B cell (primary cell): ENCODE measurements around the gene ANAPC2. TPM values are rescaled to one million over a fixed set of nuclear protein-coding genes. Genes with fewer than 3 reads are reported as not detected.

Experiments
- ATAC-seq: fragments of 200-7000 bp; cut with Tn5 transposase; one replicate; pipeline ENCODE4 v1.10.0; 2021; ENCODE audit warnings: low read depth, mild to moderate bottlenecking, moderate number of reproducible peaks, moderate library complexity
- CTCF ChIA-PET: fragments of 350-600 bp; sonication (Branson Sonifier 250); formaldehyde crosslinking; loops from one replicate; lab custom pipeline; 2021; ENCODE audit warnings: antibody characterized with exemption, inconsistent platforms; lab: Charles Lee
- POLR2A ChIA-PET: fragments of 350-600 bp; sonication (Branson Sonifier 250); formaldehyde crosslinking; loops from one replicate; lab custom pipeline; 2021; ENCODE audit warnings: antibody characterized with exemption; lab: Charles Lee
- DNase-seq: peaks from one replicate; pipeline ENCODE4 v3.0.0; 2013
- H2AFZ ChIP-seq: 2 replicates; pipeline ENCODE4 v1.6.1; 2012; ENCODE audit warnings: mild to moderate bottlenecking, low read depth, low read length; ENCODE audit not compliant: insufficient read depth, poor library complexity, severe bottlenecking
- H3K27ac ChIP-seq, 2 donors: 1 replicate in 1 of 2; 2 replicates in 1 of 2; pipeline ENCODE4 v1.5.1; 2012 to 2013; ENCODE audit warnings: low read length in 2 of 2, mild to moderate bottlenecking in 2 of 2, moderate library complexity in 1 of 2
- H3K27me3 ChIP-seq, 4 experiments: fragments of 200-600 bp in 1 of 4; sonication (generic) in 1 of 4; replicated peaks in 1 of 4; 1 replicate in 2 of 4; 2 replicates in 2 of 4; pipeline versions ENCODE4 v1.6.1 to v1.7.0; 2013 to 2016; ENCODE audit warnings: low read length in 3 of 4, mild to moderate bottlenecking in 2 of 4, mixed read lengths in 1 of 4, moderate library complexity in 1 of 4; ENCODE audit not compliant: insufficient read depth in 4 of 4, control insufficient read depth in 3 of 4; ENCODE audit errors: control extremely low read depth in 1 of 4
- H3K36me3 ChIP-seq, 2 experiments: replicated peaks in 1 of 2; 1 replicate in 1 of 2; 2 replicates in 1 of 2; pipeline versions ENCODE4 v1.6.1 to v1.7.1; 2013; ENCODE audit warnings: low read length in 1 of 2; ENCODE audit not compliant: insufficient read depth in 2 of 2, control insufficient read depth in 1 of 2; ENCODE audit errors: control extremely low read depth in 1 of 2, extremely low read depth in 1 of 2
- H3K4me1 ChIP-seq, 2 donors: fragments of 200-600 bp in 1 of 2; sonication (generic) in 1 of 2; 1 replicate in 1 of 2; 2 replicates in 1 of 2; pipeline versions ENCODE4 v1.5.1 to v1.6.1; 2013 to 2017; ENCODE audit warnings: low read length in 2 of 2; ENCODE audit not compliant: control insufficient read depth in 2 of 2, insufficient read depth in 2 of 2
- H3K4me2 ChIP-seq: replicated peaks from 2 replicates; pipeline ENCODE3; 2012; ENCODE audit warnings: mild to moderate bottlenecking, low read depth, low read length; ENCODE audit not compliant: poor library complexity, severe bottlenecking
- H3K4me3 ChIP-seq, 5 experiments: fragments of 200-600 bp in 1 of 5; sonication (generic) in 1 of 5; 1 replicate in 3 of 5; 2 replicates in 2 of 5; pipeline versions ENCODE4 v1.5.1 to v1.7.0; 2011 to 2016; ENCODE audit warnings: low read length in 4 of 5, mild to moderate bottlenecking in 4 of 5, low read depth in 2 of 5, control low read depth in 1 of 5, moderate library complexity in 1 of 5; ENCODE audit not compliant: insufficient read depth in 1 of 5; ENCODE audit errors: control extremely low read depth in 1 of 5, extremely low read depth in 1 of 5
- H3K79me2 ChIP-seq: fragments of 200-600 bp; sonication (generic); one replicate; pipeline ENCODE4 v1.6.0; 2016; ENCODE audit warnings: low read length; ENCODE audit not compliant: control insufficient read depth, insufficient read depth
- H3K9ac ChIP-seq: fragments of 200-600 bp; sonication (generic); 2 replicates; pipeline ENCODE4 v1.6.1; 2017; ENCODE audit warnings: mild to moderate bottlenecking, low read length, moderate library complexity
- H3K9me3 ChIP-seq, 3 donors: one replicate each; pipeline versions ENCODE4 v1.6.1 to v1.7.1; 2013; ENCODE audit warnings: low read length in 2 of 3; ENCODE audit not compliant: control insufficient read depth in 2 of 3, insufficient read depth in 1 of 3; ENCODE audit errors: control extremely low read depth in 1 of 3
- H4K20me1 ChIP-seq: 2 replicates; pipeline ENCODE4 v1.6.0; 2012; ENCODE audit warnings: mild to moderate bottlenecking, low read length; ENCODE audit not compliant: insufficient read depth, control insufficient read depth, poor library complexity, severe bottlenecking
- H3K27ac Mint-ChIP-seq: one replicate; pipeline ENCODE4 v1.8.0; 2021; ENCODE audit warnings: mixed read lengths
- H3K27me3 Mint-ChIP-seq: one replicate; pipeline ENCODE4 v1.8.0; 2021; ENCODE audit warnings: mixed read lengths
- H3K4me1 Mint-ChIP-seq: one replicate; pipeline ENCODE4 v1.8.0; 2021; ENCODE audit warnings: mixed read lengths
- H3K4me3 Mint-ChIP-seq: one replicate; pipeline ENCODE4 v1.8.0; 2021; ENCODE audit warnings: mixed read lengths
- H3K9me3 Mint-ChIP-seq: one replicate; pipeline ENCODE4 v1.8.0; 2022; ENCODE audit warnings: mixed read lengths; ENCODE audit not compliant: insufficient read depth
- EZH2 ChIP-seq: IDR thresholded peaks from 2 replicates; pipeline ENCODE4 v1.6.1; 2012; ENCODE audit warnings: borderline replicate concordance, low read depth, mild to moderate bottlenecking, moderate library complexity, low read length; ENCODE audit not compliant: insufficient read depth, poor library complexity, severe bottlenecking
- WGBS: methylation state at CpG from one replicate; pipeline ENCODE4 v1.1.5; 2013; ENCODE audit warnings: missing lambda C conversion rate; ENCODE audit not compliant: insufficient coverage; 5-methylcytosine and 5-hydroxymethylcytosine counted together
- intact Hi-C: fragments of 100-400 bp; cut with micrococcal nuclease; formaldehyde crosslinking; loops from one replicate; pipeline ENCODE4 v1.10.0; 2022
- polyA plus RNA-seq: library from polyadenylated mRNA; depleted of rRNA; stranded (reverse); fragments of >200 nt; gene quantifications from 2 replicates; pipeline ENCODE4 v1.2.3, GENCODE V29; 2012
- total RNA-seq, 2 donors: library from RNA; stranded (reverse); fragments of 120-200 nt in 1 of 2; gene quantifications; 1 replicate in 1 of 2; 2 replicates in 1 of 2; pipeline versions ENCODE4 v1.2.3 to v1.2.4, GENCODE V29; 2013 to 2022
- TF ChIP-seq, protein P1 (sequence below): fragments of 200-600 bp; IDR thresholded peaks from one replicate; pipeline ENCODE4 v1.8.0; 2022; ENCODE audit warnings: antibody characterized with exemption, mild to moderate bottlenecking

The ANAPC2 gene
- total and polyA plus RNA-seq, 2 donors (not counting 1 experiment from before 2014, with no cell fraction given), result 121 to 127 TPM

DNA sequence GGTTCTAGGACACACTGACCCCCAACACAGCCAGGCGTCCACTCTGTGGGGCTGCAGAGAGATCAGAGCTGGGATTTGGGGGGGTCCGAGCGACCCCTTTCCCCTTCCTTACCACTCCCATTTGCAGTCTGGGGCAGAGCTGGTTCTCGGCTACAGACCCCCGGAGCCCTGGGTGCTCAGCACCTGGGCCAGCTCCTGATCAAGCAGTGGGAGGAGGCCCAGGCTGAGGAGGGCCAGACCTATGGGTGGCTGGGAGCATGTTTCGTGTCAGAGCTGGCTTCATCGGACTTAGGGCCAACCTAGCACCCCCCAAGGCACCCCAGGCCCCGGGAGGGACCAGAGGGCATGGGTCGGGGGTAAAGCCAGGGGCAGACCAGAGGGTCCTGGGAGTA lies 41.8 kb downstream of the ANAPC2 start:
- Histone ChIP-seq H3K9ac (no peak overlapping the region), H3K4me3 (no peak overlapping the region), H3K9me3 (peaks cover 0 to 22% (median 0%) of the 10 kb centered on the region in 3 donors), H3K27me3 (peaks cover 0 to 39% (median 4%) of the 10 kb centered on the region in 4 experiments), H4K20me1 (no peaks in the 10 kb centered on the region), H3K36me3 (no peaks in the 10 kb centered on the region), H2AFZ (no peak overlapping the region), H3K4me2 (no peak overlapping the region), H3K79me2 (no peaks in the 10 kb centered on the region), H3K4me1 (peaks cover 0 to 12% of the 10 kb centered on the region in 2 donors), H3K27ac (no peak overlapping the region)
- POLR2A ChIA-PET, result interaction anchor here (0.6 kb wide), 2 partner anchors 8 to 19 kb away, joined by 4 to 5 read pairs; no protein-coding TSS in a partner anchor
- peaks cover 26% of the 10 kb centered on the region for H3K27me3 Mint-ChIP-seq
- CTCF ChIA-PET, result no interaction called here
- ATAC-seq, result no peak
- intact Hi-C loops, result no loop called here
- 52% methylated on average over 4 of the region's 9 CpGs for WGBS
- no peak for TF ChIP-seq EZH2
- TF ChIP-seq, protein P1, sequence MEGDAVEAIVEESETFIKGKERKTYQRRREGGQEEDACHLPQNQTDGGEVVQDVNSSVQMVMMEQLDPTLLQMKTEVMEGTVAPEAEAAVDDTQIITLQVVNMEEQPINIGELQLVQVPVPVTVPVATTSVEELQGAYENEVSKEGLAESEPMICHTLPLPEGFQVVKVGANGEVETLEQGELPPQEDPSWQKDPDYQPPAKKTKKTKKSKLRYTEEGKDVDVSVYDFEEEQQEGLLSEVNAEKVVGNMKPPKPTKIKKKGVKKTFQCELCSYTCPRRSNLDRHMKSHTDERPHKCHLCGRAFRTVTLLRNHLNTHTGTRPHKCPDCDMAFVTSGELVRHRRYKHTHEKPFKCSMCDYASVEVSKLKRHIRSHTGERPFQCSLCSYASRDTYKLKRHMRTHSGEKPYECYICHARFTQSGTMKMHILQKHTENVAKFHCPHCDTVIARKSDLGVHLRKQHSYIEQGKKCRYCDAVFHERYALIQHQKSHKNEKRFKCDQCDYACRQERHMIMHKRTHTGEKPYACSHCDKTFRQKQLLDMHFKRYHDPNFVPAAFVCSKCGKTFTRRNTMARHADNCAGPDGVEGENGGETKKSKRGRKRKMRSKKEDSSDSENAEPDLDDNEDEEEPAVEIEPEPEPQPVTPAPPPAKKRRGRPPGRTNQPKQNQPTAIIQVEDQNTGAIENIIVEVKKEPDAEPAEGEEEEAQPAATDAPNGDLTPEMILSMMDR, result no peak
- peaks cover 7% of the 10 kb centered on the region for H3K4me1 Mint-ChIP-seq
- no peak for DNase-seq
- H3K9me3 Mint-ChIP-seq, result no peaks in the 10 kb centered on the region
- H3K27ac Mint-ChIP-seq, result no peak overlapping the region
- H3K4me3 Mint-ChIP-seq, result no peak overlapping the region

DNA sequence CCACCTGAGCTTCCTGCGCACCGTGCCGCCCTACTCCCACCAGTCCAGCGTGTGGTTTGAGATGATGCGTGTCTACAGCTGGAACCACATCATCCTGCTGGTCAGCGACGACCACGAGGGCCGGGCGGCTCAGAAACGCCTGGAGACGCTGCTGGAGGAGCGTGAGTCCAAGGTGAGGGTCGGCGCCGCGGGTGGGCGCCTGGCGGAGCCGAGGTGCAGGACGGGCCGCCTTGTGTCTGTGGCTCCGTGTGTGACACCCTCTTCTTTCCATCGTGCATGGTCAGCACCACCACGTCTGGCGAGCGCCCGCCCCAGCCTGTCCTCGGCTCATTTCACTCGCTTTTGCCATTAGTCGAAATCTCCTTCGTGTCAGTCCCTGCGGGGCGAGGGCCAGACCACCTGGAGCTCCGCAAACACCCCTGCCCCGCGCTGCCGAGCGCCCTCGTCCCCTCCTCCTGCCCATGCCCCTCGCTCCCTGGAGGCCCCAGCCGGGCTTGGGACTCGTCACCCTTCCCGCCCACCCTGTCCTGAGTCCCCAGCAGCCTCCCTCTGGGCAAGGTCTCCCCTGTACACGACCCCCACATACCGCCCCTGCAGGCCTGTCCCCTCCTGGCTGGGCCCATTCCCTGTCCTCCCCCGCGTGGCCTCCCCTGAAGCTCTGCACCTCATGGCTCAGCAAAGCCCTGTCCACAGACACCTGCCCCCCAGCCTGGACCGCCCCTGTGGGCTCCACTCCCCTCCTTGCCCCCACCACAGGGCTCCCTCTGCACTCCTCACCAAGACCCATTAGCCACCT lies 42.4 kb downstream of the ANAPC2 start:
- H3K9me3 Mint-ChIP-seq, result no peaks in the 10 kb centered on the region
- Histone ChIP-seq H3K27ac (no peak overlapping the region), H3K4me1 (peaks cover 0 to 6% of the 10 kb centered on the region in 2 donors), H2AFZ (no peak overlapping the region), H3K36me3 (no peaks in the 10 kb centered on the region), H3K4me3 (no peak overlapping the region), H4K20me1 (no peaks in the 10 kb centered on the region), H3K27me3 (peaks cover 0 to 44% (median 7%) of the 10 kb centered on the region in 4 experiments), H3K9me3 (peaks cover 0 to 22% (median 0%) of the 10 kb centered on the region in 3 donors), H3K4me2 (no peak overlapping the region), H3K9ac (no peak overlapping the region), H3K79me2 (no peaks in the 10 kb centered on the region)
- 64% methylated on average over 48 of the region's 49 CpGs for WGBS
- H3K27ac Mint-ChIP-seq, result no peak overlapping the region
- no peak for TF ChIP-seq EZH2
- TF ChIP-seq, protein P1, result no peak
- intact Hi-C loops, result no loop called here
- CTCF ChIA-PET, result no interaction called here
- peaks cover 3% of the 10 kb centered on the region for H3K4me1 Mint-ChIP-seq
- H3K4me3 Mint-ChIP-seq, result no peak overlapping the region
- DNase-seq, result no peak
- POLR2A ChIA-PET, result interaction anchor here (0.6 kb wide), 1 partner anchor 8 kb away, joined by 5 read pairs; no protein-coding TSS in a partner anchor
- ATAC-seq, result no peak
- peaks cover 31% of the 10 kb centered on the region for H3K27me3 Mint-ChIP-seq
